GM12874 (cell line): ENCODE results near the gene THG1L.

ENCODE experiments used
- TF ChIP-seq, protein P1 (sequence below): IDR thresholded peaks from 2 replicates; pipeline ENCODE4 v1.5.1; 2011; ENCODE audit warnings: low read depth, mild to moderate bottlenecking, control low read depth, low read length, moderate library complexity; ENCODE audit not compliant: insufficient read depth

The THG1L gene

DNA sequence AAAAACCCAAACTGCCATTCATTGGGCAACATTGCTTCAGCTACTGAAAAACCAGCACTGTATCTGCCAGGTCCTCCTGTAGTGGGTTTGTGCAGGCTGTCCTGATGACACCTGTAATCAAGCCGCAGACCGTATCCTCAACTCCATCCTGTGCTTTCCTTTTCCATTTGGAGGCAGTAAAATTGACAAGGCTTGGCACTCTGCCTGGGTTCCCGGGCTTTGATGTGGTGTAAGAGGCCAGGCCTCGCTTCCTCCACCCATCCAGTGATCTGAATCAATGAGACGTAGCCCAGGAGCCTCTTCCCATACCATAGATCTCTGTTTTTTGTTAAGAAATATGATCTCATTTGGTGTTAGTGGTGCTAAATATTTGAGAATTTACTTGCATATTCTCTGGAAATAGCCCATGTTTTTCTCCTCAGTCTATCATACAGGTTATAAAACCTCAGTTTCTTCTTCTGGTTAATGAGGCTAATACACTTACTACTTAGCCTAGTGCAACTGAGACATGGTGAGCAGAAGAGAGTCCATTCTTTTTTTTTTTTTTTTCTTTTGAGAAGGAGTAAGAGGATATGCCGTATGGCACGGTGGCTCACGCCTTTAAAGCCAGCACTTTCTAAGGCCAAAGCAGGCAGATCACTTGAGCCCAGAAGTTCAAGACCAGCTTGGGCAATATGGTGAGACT, 47.0 kb downstream of the THG1L start:
- TF ChIP-seq, protein P1, sequence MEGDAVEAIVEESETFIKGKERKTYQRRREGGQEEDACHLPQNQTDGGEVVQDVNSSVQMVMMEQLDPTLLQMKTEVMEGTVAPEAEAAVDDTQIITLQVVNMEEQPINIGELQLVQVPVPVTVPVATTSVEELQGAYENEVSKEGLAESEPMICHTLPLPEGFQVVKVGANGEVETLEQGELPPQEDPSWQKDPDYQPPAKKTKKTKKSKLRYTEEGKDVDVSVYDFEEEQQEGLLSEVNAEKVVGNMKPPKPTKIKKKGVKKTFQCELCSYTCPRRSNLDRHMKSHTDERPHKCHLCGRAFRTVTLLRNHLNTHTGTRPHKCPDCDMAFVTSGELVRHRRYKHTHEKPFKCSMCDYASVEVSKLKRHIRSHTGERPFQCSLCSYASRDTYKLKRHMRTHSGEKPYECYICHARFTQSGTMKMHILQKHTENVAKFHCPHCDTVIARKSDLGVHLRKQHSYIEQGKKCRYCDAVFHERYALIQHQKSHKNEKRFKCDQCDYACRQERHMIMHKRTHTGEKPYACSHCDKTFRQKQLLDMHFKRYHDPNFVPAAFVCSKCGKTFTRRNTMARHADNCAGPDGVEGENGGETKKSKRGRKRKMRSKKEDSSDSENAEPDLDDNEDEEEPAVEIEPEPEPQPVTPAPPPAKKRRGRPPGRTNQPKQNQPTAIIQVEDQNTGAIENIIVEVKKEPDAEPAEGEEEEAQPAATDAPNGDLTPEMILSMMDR, result no peak

DNA sequence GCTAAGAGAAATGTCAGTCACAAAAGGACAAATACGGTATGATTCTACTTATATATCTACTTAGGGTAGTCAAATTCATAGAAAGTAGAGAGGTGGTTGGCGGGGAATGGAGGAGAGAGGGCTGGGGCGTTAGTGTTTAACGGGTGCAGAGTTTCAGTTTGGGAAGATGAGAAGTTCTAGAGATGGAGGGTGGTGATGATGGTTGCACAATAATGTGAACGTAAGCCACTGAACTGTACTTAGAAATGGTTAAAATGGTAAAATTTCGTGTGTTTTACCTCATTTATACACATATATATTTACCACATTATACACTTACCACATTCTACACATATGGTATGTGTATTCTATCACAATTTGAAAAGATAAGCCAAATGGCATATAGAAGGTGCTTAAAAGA, 48.0 kb downstream of the THG1L start:
- TF ChIP-seq, protein P1, result no peak

DNA sequence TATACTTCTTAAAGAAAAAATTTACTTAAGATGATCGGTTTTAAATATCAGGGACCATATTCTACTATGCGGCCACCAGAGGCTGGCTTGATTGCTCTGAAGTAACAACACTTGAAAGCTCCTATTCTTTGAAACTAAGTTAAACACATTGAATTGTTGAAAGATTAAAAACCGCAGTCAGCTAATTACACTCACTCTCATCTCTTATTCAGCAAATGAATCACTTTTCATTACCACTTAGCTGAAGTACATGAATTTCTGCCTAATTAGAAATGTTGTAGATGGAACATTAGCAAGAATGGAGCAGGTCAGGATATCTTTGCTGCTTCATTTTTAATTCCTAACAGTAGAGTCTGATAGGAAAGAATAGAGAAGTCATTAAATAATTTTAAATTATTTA, 54.6 kb downstream of the THG1L start:
- TF ChIP-seq, protein P1, result no peak
